SH-SY5Y (cell line): ENCODE results near the gene VWA1.

Source experiments
- GATA2 ChIP-seq: IDR thresholded peaks from 2 replicates; pipeline ENCODE4 v1.6.1; 2011; ENCODE audit warnings: mild to moderate bottlenecking, low read depth, low read length
- GATA3 ChIP-seq: IDR thresholded peaks from 2 replicates; pipeline ENCODE4 v1.6.1; 2011; ENCODE audit warnings: low read depth, mild to moderate bottlenecking, low read length, moderate library complexity

The VWA1 gene

DNA sequence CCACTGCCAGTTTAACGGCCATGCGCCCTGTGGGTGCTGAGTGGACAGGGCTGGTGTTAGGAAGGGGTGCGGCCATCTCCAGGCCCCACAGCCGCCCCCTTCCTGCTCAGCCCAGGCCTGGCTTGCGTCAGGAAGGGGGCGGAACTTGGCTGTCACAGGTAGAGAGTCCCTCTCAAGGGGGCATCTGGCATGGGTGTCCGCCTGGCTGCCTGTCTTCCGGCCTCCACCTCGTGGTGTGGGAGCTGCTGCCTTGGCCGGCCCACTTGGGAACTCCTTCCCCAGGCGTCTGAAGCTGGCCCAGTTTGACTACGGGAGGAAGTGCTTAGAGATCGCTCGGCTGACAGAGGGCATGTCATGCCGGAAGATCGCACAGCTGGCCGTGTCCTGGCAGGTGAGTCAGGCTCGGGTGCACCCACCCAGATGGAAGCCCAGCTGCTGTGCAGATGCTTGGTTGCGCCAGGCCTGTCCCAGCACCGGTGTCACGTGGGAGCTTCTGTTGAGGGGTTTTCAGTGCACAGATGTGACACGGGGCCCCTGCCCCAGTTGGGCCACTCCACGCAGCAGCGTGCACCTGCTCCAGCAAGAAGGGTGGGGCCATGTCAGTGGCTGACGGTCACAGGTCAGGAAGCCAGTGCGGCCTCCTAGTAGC lies 27.0 kb downstream of the VWA1 start:
- TF ChIP-seq GATA2 = no peak
- no peak for TF ChIP-seq GATA3

DNA sequence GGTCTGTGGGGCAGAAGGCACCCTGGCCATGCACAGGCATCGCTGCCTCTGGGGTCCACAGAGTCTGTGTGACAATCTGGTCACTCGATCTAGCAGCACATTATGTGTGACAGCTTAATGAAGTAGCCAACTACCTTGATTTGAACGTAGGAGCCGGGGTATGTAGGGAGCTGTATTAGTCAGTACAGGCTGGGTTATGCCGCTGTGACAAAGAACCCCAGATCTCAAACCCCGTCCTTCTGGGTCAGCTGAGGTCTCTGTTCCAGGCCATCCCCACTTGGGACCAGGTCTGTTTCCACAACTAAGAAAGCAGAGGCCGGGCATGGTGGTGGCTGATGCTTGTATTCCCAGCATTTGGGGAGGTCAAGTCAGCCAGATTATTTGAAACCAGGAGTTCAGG lies 27.8 kb downstream of the VWA1 start:
- no peak for TF ChIP-seq GATA2
- TF ChIP-seq GATA3 = no peak

DNA sequence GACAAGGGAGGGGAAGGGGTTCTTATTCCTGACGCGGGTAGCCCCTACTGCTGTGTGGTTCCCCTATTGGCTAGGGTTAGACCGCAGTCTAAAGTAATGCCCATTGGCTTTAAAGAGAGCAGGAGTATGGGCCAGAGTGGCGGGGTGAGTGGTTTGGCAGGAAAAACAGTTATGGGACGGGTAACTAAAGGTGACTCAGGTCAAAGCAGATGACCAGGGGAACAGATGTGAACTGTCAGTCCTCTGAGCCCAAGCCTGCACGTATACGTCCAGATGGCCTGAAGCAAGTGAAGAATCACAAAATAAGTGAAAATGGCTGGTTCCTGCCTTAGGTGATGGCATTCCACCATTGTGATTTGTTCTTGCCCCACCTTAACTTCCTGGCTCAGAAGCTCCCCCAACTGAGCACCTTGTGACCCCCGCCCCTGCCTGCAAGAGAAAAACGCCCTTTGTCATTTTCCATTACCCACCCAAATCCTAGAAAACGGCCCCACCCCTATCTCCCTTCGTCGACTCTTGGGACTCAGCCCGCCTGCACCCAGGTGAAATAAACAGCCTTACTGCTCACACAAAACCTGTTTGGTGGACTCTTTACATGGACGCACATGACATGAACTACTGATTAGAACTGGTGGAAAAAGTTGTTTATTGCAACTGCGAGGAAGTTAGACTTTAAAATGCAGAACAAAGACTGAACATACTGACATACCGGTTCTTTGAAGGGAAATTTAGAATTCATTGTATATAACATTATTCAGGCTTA lies 35.3 kb downstream of the VWA1 start:
- TF ChIP-seq GATA2 (no peak), GATA3 (no peak)

DNA sequence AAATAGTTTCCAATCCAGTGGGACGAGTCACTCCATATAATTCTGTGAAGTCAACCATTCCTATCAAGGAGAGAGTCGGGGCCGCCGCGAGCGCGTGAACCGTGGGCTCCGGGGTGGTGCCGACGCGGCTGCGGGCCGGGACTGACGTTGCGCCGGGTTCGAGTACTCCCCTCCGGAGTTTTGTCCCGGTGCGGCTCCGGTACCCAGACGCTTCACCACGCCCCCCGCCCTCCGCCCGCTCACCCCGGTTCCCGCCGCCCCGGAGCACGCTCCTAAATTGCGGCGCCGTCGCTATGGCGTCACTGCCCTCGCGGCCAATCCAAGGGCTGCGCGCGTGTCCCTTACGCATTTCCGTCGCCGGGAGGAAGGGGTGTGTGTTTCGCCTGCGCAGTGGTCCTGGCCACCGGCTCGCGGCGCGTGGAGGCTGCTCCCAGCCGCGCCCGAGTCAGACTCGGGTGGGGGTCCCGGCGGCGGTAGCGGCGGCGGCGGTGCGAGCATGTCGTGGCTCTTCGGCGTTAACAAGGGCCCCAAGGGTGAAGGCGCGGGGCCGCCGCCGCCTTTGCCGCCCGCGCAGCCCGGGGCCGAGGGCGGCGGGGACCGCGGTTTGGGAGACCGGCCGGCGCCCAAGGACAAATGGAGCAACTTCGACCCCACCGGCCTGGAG lies 36.0 kb downstream of the VWA1 start, which contains the start of gene ATAD3B:
Gene ATAD3B (plus strand): TSS at position 377 of the 664 bp plus-strand sequence. CDS start 120 bp downstream, at position 497.
- TF ChIP-seq GATA2 (no peak), GATA3 (no peak)

- TF ChIP-seq GATA3 = no peak
- no peak for TF ChIP-seq GATA2
Observed at GRCh38 chr1:1477206-1477605, 41.7 kb downstream of the VWA1 start.

DNA sequence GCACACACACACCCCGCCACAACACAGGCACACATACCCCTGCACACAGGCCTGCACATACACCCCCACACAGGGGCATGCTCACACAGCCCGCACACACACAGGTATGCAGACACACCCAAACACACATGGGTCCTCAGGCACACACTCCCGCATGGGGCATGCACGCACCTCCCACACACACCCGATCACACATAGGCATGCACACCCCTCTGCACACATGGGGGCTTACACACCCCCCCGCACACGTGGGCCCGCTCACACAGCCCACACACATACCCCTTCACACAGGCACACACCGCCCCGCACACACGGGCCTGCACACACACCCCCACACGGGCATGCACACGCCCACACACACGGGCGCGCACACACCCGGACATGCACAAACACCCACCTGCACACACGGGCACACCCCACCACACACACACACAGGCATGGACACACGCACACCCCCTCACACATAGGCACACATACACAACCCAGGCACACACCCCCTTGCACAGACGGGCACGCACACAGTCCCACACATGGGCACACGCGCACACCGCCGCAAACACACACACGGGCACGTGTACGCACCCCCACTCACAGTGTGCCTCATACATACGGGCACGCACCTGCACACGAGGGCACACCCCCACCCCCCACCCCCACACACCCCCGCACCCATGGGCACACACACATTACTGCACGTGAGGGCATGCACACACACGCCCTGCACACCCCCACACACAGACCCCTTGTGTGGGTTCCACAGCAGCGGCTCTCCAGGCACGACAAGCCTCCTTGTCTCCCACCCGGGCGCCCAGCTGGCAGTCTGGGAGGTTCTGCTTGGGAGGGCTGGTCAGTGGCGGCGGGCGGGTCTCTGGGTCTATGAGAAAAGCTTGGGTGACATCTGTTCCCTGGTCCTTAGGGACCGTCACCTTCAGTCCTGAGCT lies 44.3 kb downstream of the VWA1 start:
- no peak for TF ChIP-seq GATA2
- no peak for TF ChIP-seq GATA3

GRCh38 chr1:1482856-1483255 lies 47.4 kb downstream of the VWA1 start:
- TF ChIP-seq GATA2 (no peak), GATA3 (no peak)

- TF ChIP-seq GATA3 (no peak), GATA2 (no peak)
Observed at GRCh38 chr1:1483714-1484113, 48.2 kb downstream of the VWA1 start.

- TF ChIP-seq GATA2 (no peak), GATA3 (no peak)
Observed at GRCh38 chr1:1487701-1488100, 52.2 kb downstream of the VWA1 start.

- TF ChIP-seq GATA3 (no peak), GATA2 (no peak)
Observed at GRCh38 chr1:1489231-1489630, 53.7 kb downstream of the VWA1 start.

DNA sequence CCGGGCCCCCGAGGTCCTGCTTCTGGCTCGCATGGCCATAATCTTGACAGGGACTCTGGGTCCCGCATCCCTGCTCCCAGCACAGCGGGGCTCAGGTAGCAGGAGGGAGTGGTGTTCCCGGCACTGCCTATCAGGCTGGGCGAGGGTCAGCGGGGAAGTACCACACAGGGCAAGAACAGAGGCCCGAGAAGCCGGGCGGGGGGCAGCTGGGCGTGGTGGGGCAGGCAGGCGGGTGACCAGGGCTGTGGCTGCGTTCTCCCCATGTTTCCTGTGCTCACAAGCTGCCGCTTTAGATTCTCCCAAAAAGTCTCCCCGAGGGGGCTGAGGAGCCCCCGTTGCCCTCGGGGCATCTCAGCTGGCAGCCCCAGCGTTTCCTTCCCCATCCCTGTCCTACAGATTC lies 54.4 kb downstream of the VWA1 start:
- TF ChIP-seq GATA3 (no peak), GATA2 (no peak)

- TF ChIP-seq GATA3 = no peak
- TF ChIP-seq GATA2 = no peak
Observed at GRCh38 chr1:1490633-1491230, 55.2 kb downstream of the VWA1 start.

DNA sequence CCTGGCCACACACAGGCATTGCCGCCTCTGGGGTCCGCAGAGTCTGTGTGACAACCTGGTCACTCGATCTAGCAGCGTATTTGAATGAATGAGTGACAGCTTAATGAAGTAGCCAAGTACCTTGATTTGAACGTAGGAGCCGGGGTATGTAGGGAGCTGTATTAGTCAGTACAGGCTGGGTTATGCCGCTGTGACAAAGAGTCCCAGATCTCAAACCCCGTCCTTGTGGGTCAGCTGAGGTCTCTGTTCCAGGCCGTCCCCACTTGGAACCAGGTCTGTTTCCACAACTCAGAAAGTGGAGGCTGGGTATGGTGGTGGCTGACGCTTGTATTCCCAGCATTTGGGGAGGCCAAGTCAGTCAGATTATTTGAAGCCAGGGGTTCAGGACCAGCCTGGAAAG lies 56.1 kb downstream of the VWA1 start:
- TF ChIP-seq GATA3 (no peak), GATA2 (no peak)
